ENCODE data around the gene PHC2. TPM values are rescaled to one million over a fixed set of nuclear protein-coding genes. Genes with fewer than 3 reads are reported as not detected.

Gene PHC2
- total and polyA plus RNA-seq, 2 donors from 2014 or later: 118 to 149 TPM

GRCh38 chr1:33296824-33297223, 134.1 kb downstream of the PHC2 start:
- Histone ChIP-seq H3K9ac (ENCODE audit: low read length in 3 of 3) (no peak overlapping the region), H3K27ac (ENCODE audit: low read depth in 2 of 2, low read length in 2 of 2) (no peak overlapping the region), H3K36me3 (ENCODE audit: control insufficient read depth in 2 of 3, insufficient read depth in 3 of 3, low read length in 3 of 3) (peaks cover 8 to 33% (median 12%) of the 10 kb centered on the region in 3 donors), H3K27me3 (ENCODE audit: control insufficient read depth, insufficient read depth, low read length) (no peaks in the 10 kb centered on the region), H3K4me1 (ENCODE audit: control insufficient read depth in 2 of 3, insufficient read depth in 2 of 3, low read depth in 1 of 3, low read length in 3 of 3) (peaks cover 0 to 11% (median 6%) of the 10 kb centered on the region in 3 donors), H3K9me3 (ENCODE audit: control insufficient read depth in 2 of 3, insufficient read depth in 1 of 3, low read length in 3 of 3) (no peaks in the 10 kb centered on the region), H3K4me3 (ENCODE audit: low read length in 3 of 3) (no peak overlapping the region)
- DNase-seq: peak in 1 of 5 donors; percentile 12
- FAIRE-seq: no peak
- intact Hi-C loops (cut with DNase I): loop anchor here (5.0 kb wide), 1 partner anchor 70 kb away; no protein-coding TSS in a partner anchor
- TF ChIP-seq CTCF (IDR thresholded peaks at IDR 0.05; ENCODE audit: borderline replicate concordance, extremely low read depth, insufficient read depth): no peak

- Histone ChIP-seq H3K36me3 (ENCODE audit: control insufficient read depth in 2 of 3, insufficient read depth in 3 of 3, low read length in 3 of 3) (peaks cover 8 to 33% (median 12%) of the 10 kb centered on the region in 3 donors), H3K27me3 (ENCODE audit: control insufficient read depth, insufficient read depth, low read length) (no peaks in the 10 kb centered on the region), H3K4me1 (ENCODE audit: control insufficient read depth in 2 of 3, insufficient read depth in 2 of 3, low read depth in 1 of 3, low read length in 3 of 3) (peaks cover 0 to 10% (median 6%) of the 10 kb centered on the region in 3 donors), H3K9ac (ENCODE audit: low read length in 3 of 3) (peak overlapping the region in 1 of 3 donors; percentile 13), H3K4me3 (ENCODE audit: low read length in 3 of 3) (no peak overlapping the region), H3K9me3 (ENCODE audit: control insufficient read depth in 2 of 3, insufficient read depth in 1 of 3, low read length in 3 of 3) (no peaks in the 10 kb centered on the region), H3K27ac (ENCODE audit: low read depth in 2 of 2, low read length in 2 of 2) (no peak overlapping the region)
- TF ChIP-seq CTCF (IDR thresholded peaks at IDR 0.05; ENCODE audit: borderline replicate concordance, extremely low read depth, insufficient read depth): peak; percentile 13
- FAIRE-seq (no peak), DNase-seq (peak in 1 of 5 donors; percentile 86)
- intact Hi-C loops (cut with DNase I): loop anchor here (5.0 kb wide), 1 partner anchor 71 kb away; no protein-coding TSS in a partner anchor
Measured at GRCh38 chr1:33296082-33296458, 134.8 kb downstream of the PHC2 start.

GRCh38 chr1:33295450-33296081, 135.3 kb downstream of the PHC2 start:
- no peak overlapping the region for H3K27ac ChIP-seq (ENCODE audit: low read depth in 2 of 2, low read length in 2 of 2)
- peaks cover 8 to 33% (median 12%) of the 10 kb centered on the region in 3 donors for H3K36me3 ChIP-seq (ENCODE audit: control insufficient read depth in 2 of 3, insufficient read depth in 3 of 3, low read length in 3 of 3)
- no peaks in the 10 kb centered on the region for H3K27me3 ChIP-seq (ENCODE audit: control insufficient read depth, insufficient read depth, low read length)
- DNase-seq (peak; percentile 89 to 93 (median 90)), FAIRE-seq (no peak)
- intact Hi-C loops (cut with DNase I): loop anchor here (5.0 kb wide), 1 partner anchor 72 kb away; no protein-coding TSS in a partner anchor
- H3K4me1 ChIP-seq (ENCODE audit: control insufficient read depth in 2 of 3, insufficient read depth in 2 of 3, low read depth in 1 of 3, low read length in 3 of 3): peaks cover 0 to 6% (median 2%) of the 10 kb centered on the region in 3 donors
- TF ChIP-seq CTCF (IDR thresholded peaks at IDR 0.05; ENCODE audit: borderline replicate concordance, extremely low read depth, insufficient read depth): peak; percentile 97
- H3K9ac ChIP-seq (ENCODE audit: low read length in 3 of 3): peak overlapping the region in 1 of 3 donors; percentile 13
- no peak overlapping the region for H3K4me3 ChIP-seq (ENCODE audit: low read length in 3 of 3)
- no peaks in the 10 kb centered on the region for H3K9me3 ChIP-seq (ENCODE audit: control insufficient read depth in 2 of 3, insufficient read depth in 1 of 3, low read length in 3 of 3)

Data from kidney (tissue), 14 donors.